Measurements from ENCODE around the gene EFL1. TPM values are rescaled to one million over a fixed set of nuclear protein-coding genes. Genes with fewer than 3 reads are reported as not detected.
"Not testable (repeated sequence)": the region's sequence is repeated elsewhere in the genome, so short reads cannot be mapped to it uniquely, and the experiment has no call there.

Gene EFL1
- total RNA-seq, 1 experiment from 2014 or later: 20.4 TPM

DNA sequence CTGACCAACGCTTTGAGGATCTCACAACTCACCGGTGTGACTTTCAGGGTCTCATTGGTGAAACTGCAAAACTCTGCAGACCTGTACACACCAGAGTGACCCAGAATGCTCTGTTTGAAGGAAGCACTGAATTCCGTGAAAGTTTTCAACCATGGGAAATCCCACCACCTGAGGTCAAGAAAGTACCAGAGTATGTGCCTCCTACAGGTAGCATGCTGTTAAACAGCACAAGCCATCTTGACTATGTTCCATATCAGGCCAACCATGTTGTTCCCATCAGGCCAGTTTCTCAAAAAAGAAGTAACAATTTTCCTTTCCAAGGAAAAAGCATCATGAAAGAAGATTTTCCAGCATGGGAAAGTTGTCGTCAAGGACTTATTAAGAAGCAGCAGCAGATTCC is 19.9 kb upstream of the EFL1 start:
- DNase-seq (ENCODE audit: low read depth): not testable (repeated sequence)

DNA sequence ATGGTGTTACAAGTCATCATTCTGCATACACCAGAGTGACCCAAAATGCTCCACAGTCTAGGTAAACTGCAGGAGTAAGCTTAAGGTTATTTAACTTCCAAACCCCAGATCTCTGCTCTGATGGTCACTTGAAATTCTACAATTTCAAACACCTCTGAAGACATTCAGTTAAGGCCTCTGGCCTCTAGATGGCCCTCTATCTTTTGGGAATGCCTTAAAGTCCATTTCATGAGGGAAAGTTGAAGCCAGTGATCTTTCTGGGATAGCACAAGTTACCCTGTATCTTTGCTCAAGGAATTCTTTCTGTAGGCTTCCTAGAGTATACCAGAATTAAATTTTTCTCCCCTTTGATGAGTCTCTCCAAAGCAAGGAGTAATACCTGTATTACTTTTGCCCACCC is 18.7 kb upstream of the EFL1 start:
- DNase-seq (ENCODE audit: low read depth): not testable (repeated sequence)

DNA sequence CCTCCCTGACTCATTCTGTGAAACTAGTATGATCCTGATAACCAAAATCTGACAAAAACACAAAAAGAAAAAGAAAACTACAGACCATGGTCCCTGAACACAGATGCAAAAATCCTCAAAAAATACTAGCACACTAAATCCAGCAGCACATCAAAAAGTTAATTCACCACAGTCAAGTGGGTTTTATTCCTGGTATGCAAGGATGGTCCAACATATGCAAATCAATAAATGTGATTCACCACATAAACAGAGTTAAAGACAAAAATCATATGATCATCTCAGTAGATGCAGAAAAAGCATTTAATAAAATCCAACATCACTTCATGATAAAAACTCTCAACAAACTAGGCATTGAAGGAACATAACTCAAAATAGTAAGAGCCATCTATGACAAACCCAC is 12.9 kb upstream of the EFL1 start:
- DNase-seq (ENCODE audit: low read depth): no peak

DNA sequence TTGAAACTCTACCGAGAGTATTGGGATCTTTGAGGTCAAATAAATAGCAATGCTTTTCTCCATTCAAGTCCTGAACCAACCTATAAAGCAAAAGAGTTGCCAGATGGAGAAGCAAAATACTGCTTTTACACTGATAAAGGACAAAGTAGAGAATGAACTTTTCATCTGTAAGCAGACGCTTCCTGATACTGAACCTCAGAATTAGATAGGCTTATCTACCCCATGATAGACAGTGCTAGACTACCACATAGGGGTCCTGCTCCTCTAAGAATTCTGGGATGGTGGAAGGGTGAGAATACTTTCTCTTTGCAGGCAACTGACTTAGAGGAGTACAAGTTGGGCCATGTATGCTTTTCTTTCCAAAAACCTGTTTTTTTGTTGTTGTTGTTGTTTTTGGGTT is 9.6 kb upstream of the EFL1 start:
- no peak for DNase-seq (ENCODE audit: low read depth)

DNA sequence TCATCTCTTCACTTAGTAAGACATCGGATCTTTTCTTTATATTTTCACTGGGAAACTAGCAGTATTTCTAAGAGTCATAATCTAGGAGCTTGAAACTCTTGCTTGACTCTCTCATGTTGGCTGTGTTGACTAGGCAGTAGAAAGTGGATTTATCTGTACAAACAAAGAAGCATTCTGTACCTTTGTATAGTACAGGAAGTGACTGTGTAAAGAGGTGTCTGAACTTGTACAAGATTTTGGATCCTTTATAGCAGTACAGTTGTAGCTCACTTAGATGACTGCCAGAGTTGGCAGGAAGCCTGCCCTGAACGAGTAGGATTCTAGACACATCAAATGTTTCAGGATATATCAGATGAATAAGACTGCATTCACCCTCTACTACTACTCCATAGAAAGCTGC is 5.9 kb upstream of the EFL1 start:
- DNase-seq (ENCODE audit: low read depth): peak; percentile 43

DNA sequence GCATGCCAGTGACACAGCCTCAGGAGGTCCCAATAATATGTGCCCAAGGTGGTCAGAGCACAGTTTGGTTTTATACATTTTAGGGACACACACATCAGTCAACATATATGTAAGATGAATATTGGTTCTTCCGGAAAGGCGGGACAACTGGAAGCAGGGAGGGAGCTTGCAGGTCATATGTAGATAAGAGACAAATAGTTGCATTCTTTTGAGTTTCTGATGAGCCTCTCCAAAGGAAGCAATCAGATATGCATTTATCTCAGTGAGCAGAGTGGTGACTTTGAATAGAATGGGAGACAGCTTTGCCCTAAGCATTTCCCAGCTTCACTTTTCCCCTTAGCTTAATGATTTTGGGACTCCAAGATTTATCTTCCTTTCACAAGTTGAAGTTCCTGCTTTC is 4.6 kb upstream of the EFL1 start:
- not testable (repeated sequence) for DNase-seq (ENCODE audit: low read depth)

DNA sequence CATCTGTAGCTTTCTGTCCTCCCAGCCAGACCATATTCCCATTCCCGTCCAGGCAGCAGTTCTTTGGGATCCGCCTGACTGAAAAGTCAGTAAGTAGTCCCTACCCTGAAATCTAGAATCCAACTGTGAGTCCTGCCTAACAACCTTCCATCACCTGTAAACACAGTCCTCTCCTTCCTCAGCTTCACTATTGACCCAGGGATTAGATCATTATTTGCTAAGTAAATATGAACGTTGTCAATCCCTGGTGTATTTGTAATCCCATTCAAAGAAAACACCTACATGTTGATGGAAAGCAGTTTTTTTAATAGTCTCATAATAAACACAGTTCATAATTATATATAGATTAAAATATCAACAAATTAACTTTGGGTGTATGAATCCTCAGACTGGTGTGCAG is 816 bp upstream of the EFL1 start:
- DNase-seq (ENCODE audit: low read depth): no peak

DNA sequence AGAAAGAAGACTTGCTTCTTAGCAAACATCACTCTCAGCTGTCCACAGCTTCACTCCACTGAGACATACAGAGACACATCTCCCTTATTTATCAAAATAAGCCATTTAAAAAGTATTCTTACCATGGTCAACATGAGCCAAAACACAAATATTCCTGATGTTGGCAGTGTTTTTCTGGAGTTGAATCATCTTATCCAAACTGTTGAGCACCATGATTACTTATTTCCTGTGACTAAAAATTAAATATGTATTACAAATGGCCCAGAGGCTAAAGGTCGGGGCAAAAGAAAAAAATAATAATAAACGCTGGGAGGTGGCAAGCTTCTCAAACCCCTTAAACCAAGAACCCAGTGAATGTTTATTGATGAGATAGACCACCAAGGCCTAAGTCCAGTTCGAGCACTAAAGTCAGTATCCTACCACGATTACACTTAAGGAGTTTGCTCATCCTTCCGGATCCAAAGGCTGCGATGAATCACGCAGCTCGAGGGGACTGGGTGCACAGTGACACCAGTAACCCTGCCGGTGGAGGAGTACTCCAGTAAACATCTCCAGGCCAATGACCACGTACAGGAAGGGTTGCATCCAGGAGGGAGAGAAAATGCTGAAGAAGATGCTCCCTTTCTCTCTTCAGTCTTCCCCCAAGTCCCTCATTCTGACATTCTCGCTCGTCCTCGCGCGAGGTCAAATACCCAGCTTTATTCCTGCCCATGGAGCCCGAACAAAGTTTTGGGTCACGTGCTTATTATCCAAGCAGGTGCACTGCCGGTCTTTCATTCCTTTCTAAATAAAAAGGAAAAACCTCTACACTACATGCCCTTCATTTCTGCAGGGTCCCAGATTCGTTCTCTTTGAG is 740 bp downstream of the EFL1 start:
- peak; percentile 64 for DNase-seq (ENCODE audit: low read depth)

DNA sequence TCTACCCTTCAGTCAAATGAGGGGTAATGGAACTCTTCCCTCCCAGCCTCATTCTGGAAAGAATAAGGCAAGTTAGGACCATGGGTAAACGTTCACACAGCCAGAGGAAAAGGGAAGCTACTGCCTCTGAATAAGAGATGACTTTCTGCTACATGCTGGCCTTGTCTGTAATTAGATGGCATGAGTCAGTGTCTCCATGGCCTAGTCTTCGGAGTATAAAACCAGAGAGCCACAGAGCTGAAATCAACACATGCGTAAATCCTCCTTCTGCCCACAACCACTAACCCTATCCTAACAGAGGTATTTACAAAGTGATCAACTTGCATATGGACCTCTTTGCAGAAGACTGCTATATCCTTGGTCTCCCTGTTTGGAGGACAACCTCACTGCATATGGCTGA is 14.3 kb downstream of the EFL1 start:
- DNase-seq (ENCODE audit: low read depth): peak; percentile 6

DNA sequence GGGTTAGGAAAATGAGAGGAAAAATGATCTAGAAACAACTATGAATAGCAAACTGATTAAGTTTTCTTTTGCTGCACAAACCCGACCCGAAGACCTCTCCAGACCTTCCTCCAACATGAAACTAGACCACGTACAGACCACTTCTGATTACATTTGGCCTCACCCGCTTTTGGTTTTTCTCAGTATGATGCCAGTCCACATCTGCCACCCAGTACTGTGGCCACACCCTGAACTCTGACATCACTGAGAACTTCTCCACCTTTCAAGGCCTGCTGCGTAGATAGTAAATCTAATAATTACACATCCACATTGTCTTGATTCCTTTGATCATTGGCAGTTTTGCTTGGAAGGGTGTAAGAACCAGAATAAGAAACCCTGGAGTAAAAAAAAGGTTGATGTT is 16.6 kb downstream of the EFL1 start:
- DNase-seq (ENCODE audit: low read depth): not testable (repeated sequence)

DNA sequence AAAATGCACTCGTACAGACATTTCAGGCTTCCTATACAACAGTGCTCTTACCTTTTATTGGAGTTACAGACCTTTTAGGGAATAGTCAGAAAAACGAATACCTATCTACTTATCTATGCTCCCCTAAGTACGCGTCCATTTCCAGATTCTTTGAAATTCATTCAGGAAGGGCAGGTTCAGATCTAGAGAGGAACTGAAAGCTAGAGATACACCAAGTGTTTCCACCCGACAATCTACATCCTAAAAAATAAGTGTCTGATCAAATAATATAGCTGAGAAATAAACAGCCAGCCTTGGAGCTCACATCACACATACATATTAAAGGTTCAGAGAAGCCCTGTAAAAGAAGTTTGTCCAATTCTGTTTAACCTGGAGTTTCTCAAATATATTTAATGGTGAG is 18.9 kb downstream of the EFL1 start:
- DNase-seq (ENCODE audit: low read depth): not testable (repeated sequence)

DNA sequence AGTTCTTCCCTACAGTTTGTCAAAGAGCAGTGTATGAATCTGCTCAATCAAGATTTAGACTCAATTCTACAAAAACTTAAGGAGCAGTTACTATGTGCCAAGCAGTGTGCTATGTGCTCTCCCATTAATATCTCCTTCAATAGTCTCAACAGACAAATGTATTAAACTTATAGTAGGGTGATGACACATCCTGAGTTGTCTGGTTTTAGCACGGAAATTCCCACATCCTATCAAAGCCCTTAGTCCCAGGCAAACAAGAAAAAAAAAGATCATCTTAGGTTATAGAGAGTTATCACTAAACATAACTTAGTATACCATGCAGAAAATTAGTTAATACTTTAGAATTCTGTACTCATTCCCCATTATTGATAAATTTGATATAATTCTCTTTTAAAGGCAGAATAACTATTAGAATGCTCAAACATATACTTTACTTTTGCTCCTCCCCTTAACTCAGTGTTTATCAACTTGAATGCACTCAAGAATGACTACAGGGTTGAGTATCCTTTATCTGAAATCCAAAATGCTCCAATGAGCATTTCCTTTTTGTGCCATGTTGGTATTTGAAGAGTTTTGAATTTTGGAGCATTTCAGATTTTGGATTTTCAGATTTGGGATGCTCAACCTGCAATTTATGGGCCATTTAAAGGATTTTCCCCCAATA is 20.6 kb downstream of the EFL1 start:
- peak; percentile 68 for DNase-seq (ENCODE audit: low read depth)

DNA sequence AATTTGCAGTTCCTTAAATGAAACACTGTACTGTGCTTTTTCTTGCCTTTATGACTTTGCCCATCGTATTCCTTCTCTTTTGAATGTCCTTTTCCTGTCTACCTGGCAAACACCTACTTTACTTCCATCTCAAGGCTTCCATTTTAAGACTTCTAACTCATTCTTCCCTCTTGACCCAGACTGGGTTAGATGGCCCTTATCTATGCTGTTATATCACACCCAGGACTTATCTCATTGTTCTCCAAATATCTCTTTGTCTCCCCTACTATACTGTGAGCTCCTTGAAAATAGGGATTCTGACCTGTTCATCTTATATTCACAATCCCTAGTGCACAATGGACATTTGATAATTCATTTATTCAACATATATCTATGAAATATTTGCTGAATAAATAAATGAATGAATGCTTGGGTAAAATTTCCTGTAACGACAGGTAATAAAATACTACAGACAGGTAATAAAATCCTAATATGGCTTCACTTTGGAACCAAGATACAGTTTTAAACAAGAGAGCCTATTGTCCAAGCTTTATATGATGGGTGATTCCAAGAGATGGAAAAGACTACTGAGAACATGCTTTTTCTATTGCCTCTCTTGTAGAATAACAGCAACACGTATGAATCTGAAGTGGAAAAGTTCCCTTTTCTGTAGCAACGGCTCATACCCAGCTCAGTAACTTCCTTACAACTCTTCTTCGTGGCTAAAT is 22.7 kb downstream of the EFL1 start:
- DNase-seq (ENCODE audit: low read depth): no peak

DNA sequence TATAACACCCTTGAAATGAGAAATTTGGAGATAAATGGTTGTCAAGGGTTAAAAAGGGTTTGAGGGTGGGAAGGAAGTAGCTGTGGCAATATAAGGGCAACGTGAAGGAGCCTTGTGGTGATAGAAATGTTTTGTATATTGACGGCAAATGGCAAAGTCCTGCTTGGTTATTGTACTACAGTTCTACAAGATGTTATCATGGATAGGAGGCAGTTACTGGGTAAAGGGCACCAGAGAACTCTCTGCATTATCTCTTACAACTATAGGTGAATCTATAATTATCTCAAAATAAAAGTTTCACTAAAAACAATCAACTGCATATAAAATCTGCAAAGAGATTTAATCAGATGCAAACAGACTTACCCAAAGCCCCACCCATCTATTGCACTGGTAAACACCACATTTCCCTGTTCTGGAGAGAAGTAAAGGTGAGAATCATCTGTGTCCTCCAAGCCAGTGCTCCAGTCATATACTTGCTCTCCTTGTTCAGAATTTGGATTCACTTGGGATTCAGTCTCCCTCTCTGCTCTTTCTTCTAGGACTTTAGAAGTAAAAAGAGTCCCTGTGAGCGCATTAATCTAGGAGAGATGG is 24.5 kb downstream of the EFL1 start:
- DNase-seq (ENCODE audit: low read depth): not testable (repeated sequence)

DNA sequence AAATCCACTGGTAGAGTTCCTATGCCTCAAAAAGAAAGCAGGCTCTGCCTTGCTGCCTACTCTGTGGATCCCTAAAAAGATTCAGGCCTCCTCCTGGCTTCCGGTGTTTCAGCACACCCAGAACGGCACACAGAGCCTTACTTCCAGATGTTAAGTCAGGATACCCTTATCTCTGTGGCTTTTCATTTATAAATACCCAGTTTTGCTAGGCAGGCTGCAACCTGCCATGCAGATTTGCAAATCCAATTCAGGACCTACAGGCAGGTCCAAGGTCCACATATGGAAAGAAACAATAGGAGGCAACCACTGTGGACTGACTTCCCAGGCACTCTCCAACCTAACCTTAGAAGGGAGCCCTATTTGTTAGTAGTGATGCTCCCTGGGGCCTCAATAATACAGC is 30.7 kb downstream of the EFL1 start:
- DNase-seq (ENCODE audit: low read depth): no peak

DNA sequence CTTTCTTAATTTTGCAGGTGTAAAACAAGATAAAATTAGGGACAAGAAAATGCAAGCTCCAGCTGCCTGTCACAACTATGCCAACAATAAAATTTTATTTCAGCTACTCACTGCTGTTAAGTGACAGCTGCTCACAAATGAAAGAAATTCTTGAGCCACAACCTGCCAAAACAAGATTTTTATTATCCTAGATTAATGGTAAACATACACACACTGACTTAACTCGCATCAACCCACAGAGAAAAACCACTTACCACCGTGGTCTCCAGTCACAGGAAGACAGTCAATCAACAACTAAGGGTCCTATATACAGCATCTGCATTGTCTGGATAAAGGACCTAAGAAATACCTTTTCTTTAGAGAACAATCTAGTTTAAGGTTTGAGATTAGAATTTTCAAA is 31.3 kb downstream of the EFL1 start:
- DNase-seq (ENCODE audit: low read depth): no peak

DNA sequence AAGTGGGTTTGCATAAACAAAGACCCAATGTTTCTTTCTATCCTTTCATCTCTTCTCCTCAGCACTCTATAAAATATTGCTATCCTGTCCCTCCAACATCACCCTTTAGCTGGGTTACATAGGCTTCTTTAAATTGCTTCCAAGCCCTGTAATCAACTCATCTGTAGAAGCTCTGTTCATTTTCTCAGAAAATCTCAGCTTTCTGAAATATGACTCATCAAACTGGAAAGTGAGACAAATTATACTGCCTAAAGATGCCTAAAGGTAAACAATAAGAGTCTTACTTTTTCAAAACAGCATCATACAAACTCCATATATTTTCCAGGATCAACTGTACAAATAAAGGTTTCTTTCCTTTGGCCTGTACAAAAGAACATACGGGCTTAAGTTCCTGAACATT is 33.8 kb downstream of the EFL1 start:
- no peak for DNase-seq (ENCODE audit: low read depth)

DNA sequence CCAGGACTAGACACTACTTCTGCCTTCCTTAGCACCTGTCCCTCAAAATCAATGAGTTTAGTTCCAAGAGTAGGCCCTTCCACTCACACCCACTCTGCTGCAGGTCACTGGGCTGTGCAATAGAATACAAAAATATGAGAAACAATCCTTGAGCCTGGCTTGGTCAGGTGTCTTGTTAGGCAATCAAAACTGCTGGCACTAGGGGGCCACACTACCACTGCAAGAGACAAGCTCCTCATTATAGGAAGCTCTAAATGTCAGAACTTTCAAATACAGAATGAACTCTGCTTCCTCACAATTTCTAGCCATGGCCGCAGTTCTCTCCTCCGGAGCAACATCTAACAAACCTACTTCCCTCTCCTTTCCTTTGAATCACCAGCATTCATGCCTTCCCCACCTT is 41.0 kb downstream of the EFL1 start:
- DNase-seq (ENCODE audit: low read depth): peak; percentile 2

DNA sequence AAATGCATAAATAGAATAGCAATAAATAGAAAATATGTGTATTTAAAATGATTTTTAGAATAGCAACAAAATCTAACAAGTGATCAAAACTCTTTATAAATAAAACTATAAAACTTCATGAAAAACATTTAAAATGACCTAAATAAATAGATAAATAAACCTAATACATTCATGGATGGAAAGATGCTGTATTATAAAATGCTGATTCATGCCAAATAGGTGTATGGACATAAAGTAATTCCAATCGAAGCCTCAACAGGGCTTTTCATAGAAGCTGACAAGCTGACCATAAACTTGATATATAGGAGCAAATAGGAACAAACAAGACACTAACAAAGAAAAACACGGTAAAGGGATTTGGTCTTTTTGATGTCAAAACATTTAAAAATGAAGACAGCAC is 46.4 kb downstream of the EFL1 start:
- DNase-seq (ENCODE audit: low read depth): not testable (repeated sequence)

DNA sequence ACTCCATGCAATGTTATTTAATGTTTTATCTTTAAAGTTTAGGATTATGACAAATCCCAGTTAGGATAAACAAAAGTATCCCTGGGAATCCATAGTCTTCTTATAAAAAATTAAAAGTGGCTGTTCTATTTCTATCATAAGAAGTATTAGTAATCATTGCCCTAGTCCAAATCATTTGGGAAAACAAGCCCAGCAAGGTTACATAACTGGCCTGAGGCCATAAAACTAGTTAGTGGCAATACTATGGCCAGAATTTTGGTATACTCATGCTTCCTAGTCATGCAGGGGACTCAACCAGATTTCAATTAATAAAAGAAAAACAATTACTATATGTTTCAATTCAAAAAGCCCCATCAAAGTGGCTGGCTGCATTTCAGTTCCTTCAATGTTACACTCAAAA is 50.3 kb downstream of the EFL1 start:
- DNase-seq (ENCODE audit: low read depth): not testable (repeated sequence)

DNA sequence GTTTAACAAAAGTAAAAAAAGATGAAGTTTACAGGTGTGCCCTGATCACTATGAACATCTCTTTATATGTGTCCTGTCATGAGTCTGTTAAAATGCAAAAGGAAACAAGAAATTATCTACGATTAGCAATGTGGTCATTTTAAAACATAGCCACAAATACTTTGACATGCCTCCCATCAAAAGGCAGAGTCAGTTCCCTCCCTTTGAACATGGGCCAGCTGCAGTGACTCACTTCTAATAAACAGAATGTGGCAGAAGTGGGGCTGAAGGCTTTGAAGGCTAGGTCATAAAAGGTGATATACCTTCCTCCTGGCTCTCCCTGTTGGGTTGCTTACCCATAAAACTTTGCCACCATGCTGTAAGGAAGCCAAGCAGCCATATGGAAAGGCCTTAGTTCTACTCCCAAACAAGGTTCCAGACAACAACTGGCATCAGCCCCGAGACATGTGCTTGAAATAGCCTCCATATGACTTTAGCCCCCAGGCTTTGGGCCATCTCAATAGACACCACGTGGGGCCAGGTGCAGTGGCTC is 52.4 kb downstream of the EFL1 start:
- DNase-seq (ENCODE audit: low read depth): peak; percentile 37

DNA sequence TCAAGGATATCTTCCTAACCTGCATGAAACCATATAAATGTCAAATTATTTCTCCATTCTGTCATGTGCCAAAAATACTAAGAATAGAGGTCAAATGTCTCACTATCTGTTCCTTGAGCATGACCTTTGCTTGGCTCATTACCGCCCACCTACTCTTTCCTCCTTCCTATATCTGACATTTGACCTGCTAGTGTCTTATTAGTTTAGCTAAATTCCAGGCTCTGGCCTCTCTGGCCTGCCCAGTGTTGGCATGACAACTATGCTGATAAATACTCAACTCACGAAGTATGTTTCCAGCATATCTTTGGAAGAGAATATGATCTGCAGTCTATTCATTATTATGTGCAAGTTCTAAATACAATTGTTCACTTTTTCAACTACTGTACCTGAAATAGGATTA is 58.0 kb downstream of the EFL1 start:
- not testable (repeated sequence) for DNase-seq (ENCODE audit: low read depth)

Measured in HT1080 (cell line).